NT2/D1 (cell line): ENCODE measurements around the gene OVCH2.
"Not testable (repeated sequence)": the region's sequence is repeated elsewhere in the genome, so short reads cannot be mapped to it uniquely, and the experiment has no call there.

ENCODE experiments used
- DNase-seq: peaks from one replicate; pipeline ENCODE4 v3.0.0-alpha.2; 2011; ENCODE audit warnings: low read depth, low spot score
- H3K27me3 ChIP-seq: 2 replicates; pipeline ENCODE4 v1.6.0; 2011; ENCODE audit warnings: mild to moderate bottlenecking; ENCODE audit not compliant: insufficient read length, insufficient read depth
- H3K36me3 ChIP-seq: 2 replicates; pipeline ENCODE4 v1.6.1; 2011; ENCODE audit warnings: mild to moderate bottlenecking, low read length, mixed read lengths; ENCODE audit not compliant: insufficient read depth, insufficient read length
- H3K4me1 ChIP-seq: 2 replicates; pipeline ENCODE4 v1.5.1; 2011; ENCODE audit not compliant: insufficient read depth, insufficient read length
- H3K4me3 ChIP-seq: 2 replicates; pipeline ENCODE4 v1.5.1; 2011; ENCODE audit warnings: low read depth; ENCODE audit not compliant: insufficient read length
- H3K9ac ChIP-seq: 2 replicates; pipeline ENCODE4 v1.6.0; 2011; ENCODE audit warnings: low read depth; ENCODE audit not compliant: insufficient read length
- H3K9me3 ChIP-seq: 2 replicates; pipeline ENCODE4 v1.5.1; 2011; ENCODE audit warnings: mild to moderate bottlenecking, low read length; ENCODE audit not compliant: insufficient read depth
- SUZ12 ChIP-seq: IDR thresholded peaks from 2 replicates; pipeline ENCODE4 v1.6.1; 2011; ENCODE audit not compliant: insufficient read length, insufficient read depth; ENCODE audit errors: extremely low read depth
- YY1 ChIP-seq: IDR thresholded peaks from 2 replicates; pipeline ENCODE4 v1.6.1; 2011; ENCODE audit not compliant: insufficient read length, insufficient read depth
- ZNF274 ChIP-seq: IDR thresholded peaks from 2 replicates; pipeline ENCODE4 v1.6.1; 2011; ENCODE audit warnings: mild to moderate bottlenecking, low read depth, low read length

Gene OVCH2

GRCh38 chr11:7706377-7706776 is at the start of gene OVCH2:
Gene OVCH2, minus strand, starts transcription at chr11:7706477. Its CDS starts 83 bp downstream, at chr11:7706394.
- no peaks in the 10 kb centered on the region for H3K27me3 ChIP-seq
- no peak within 1 kb of the TSS for H3K4me3 ChIP-seq
- DNase-seq = no peak
- TF ChIP-seq ZNF274 = no peak
- no peak for TF ChIP-seq SUZ12
- no peak for TF ChIP-seq YY1
- H3K4me1 ChIP-seq = no peaks in the 10 kb centered on the region
- H3K36me3 ChIP-seq = no peaks in the 10 kb centered on the region
- no peaks in the 10 kb centered on the region for H3K9me3 ChIP-seq
- H3K9ac ChIP-seq = no peak within 1 kb of the TSS

DNA sequence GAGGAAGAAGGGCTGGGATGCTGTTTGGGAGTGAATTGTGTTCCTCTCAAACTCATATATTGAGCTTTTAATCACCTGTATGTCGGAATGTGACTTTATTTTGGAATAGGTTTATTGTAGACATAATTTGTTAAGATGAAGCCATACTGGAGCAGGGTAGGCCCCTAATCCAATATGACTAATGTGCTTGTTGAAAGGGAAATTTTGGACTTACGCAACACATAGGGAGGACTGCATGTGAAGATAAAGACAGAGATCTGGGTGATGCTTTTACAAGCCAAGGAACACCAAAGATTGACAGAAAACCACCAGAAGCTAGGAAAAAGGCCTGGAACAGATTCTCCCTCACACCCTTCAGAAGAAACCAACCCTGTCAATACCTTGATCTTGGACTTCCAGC is 43.2 kb upstream of the OVCH2 start:
- H3K36me3 ChIP-seq = no peaks in the 10 kb centered on the region
- no peaks in the 10 kb centered on the region for H3K4me1 ChIP-seq
- no peak for DNase-seq
- no peak overlapping the region for H3K9ac ChIP-seq
- no peak for TF ChIP-seq ZNF274
- no peak for TF ChIP-seq SUZ12
- TF ChIP-seq YY1 = no peak
- no peak overlapping the region for H3K4me3 ChIP-seq
- no peaks in the 10 kb centered on the region for H3K27me3 ChIP-seq
- H3K9me3 ChIP-seq = no peaks in the 10 kb centered on the region

GRCh38 chr11:7734767-7735166 is 28.5 kb upstream of the OVCH2 start:
- not testable (repeated sequence) for H3K4me1 ChIP-seq, DNase-seq, H3K4me3 ChIP-seq, H3K9me3 ChIP-seq, H3K36me3 ChIP-seq, H3K9ac ChIP-seq, H3K27me3 ChIP-seq

- no peaks in the 10 kb centered on the region for H3K27me3 ChIP-seq
- no peak overlapping the region for H3K4me3 ChIP-seq
- DNase-seq = no peak
- TF ChIP-seq ZNF274 (no peak), YY1 (no peak), SUZ12 (no peak)
- H3K36me3 ChIP-seq = no peaks in the 10 kb centered on the region
- no peak overlapping the region for H3K9ac ChIP-seq
- H3K9me3 ChIP-seq = no peaks in the 10 kb centered on the region
- no peaks in the 10 kb centered on the region for H3K4me1 ChIP-seq
Measured at GRCh38 chr11:7714786-7715185, 8.5 kb upstream of the OVCH2 start.

GRCh38 chr11:7703740-7704139 is 2.5 kb downstream of the OVCH2 start:
- Histone ChIP-seq H3K4me3 (no peak overlapping the region), H3K9me3 (no peaks in the 10 kb centered on the region), H3K36me3 (no peaks in the 10 kb centered on the region), H3K4me1 (no peaks in the 10 kb centered on the region), H3K27me3 (no peaks in the 10 kb centered on the region), H3K9ac (no peak overlapping the region)
- no peak for TF ChIP-seq SUZ12
- no peak for TF ChIP-seq YY1
- no peak for TF ChIP-seq ZNF274
- DNase-seq = no peak

GRCh38 chr11:7696424-7696823 is 9.9 kb downstream of the OVCH2 start:
- H3K36me3 ChIP-seq = no peaks in the 10 kb centered on the region
- H3K4me3 ChIP-seq = no peak overlapping the region
- H3K9ac ChIP-seq = no peak overlapping the region
- H3K27me3 ChIP-seq = no peaks in the 10 kb centered on the region
- TF ChIP-seq ZNF274 (no peak), SUZ12 (no peak), YY1 (no peak)
- H3K4me1 ChIP-seq = no peaks in the 10 kb centered on the region
- no peaks in the 10 kb centered on the region for H3K9me3 ChIP-seq
- no peak for DNase-seq

DNA sequence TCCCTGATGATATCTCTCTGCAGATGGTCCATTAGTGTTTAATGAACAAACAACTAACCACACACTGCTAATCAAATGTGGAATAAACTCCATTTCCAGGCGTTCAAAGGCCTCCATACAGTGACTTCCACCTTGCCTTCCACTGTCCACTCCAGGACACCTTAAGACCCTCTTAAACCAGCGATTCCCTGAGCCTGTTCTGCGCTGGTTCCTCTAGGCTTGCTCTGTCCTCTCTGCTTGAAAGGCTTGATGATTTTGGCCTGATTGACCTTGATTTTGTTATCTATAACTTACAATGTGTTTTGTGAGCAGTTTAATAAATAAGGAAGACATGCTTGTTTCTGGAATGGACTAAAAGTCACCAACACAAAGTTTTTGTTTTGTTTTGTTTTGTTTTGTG is 12.0 kb downstream of the OVCH2 start:
- no peaks in the 10 kb centered on the region for H3K9me3 ChIP-seq
- no peak overlapping the region for H3K4me3 ChIP-seq
- no peak for TF ChIP-seq SUZ12
- no peak for TF ChIP-seq YY1
- TF ChIP-seq ZNF274 = no peak
- DNase-seq = no peak
- H3K27me3 ChIP-seq = no peaks in the 10 kb centered on the region
- H3K4me1 ChIP-seq = no peaks in the 10 kb centered on the region
- H3K9ac ChIP-seq = no peak overlapping the region
- H3K36me3 ChIP-seq = no peaks in the 10 kb centered on the region

- Histone ChIP-seq H3K9ac (no peak overlapping the region), H3K4me3 (no peak overlapping the region), H3K4me1 (no peaks in the 10 kb centered on the region), H3K9me3 (no peaks in the 10 kb centered on the region), H3K36me3 (no peaks in the 10 kb centered on the region), H3K27me3 (no peaks in the 10 kb centered on the region)
- no peak for TF ChIP-seq SUZ12
- TF ChIP-seq ZNF274 = no peak
- TF ChIP-seq YY1 = no peak
- DNase-seq = no peak
Measured at GRCh38 chr11:7692426-7692825, 13.9 kb downstream of the OVCH2 start.
